GM12878 (cell line): ENCODE data around the gene KRTAP19-3. TPM values are rescaled to one million over a fixed set of nuclear protein-coding genes. Genes with fewer than 3 reads are reported as not detected.

Experiments used
- ATAC-seq: fragments of 200-7000 bp; cut with Tn5 transposase; 3 replicates; pipeline ENCODE4 v1.9.1; 2020; ENCODE audit warnings: mild to moderate bottlenecking, moderate library complexity
- BruUV-seq: library from RNA; stranded (reverse); fragments of 400-500 nt; replicated peaks from 2 replicates; lab custom pipeline; 2021; lab: Mats Ljungman, UMichigan
- CTCF ChIA-PET: fragments of 300-600 bp; sonication (Branson Sonifier 250); formaldehyde crosslinking; extraction: SDS; loops from one replicate; lab custom pipeline; 2021; ENCODE audit warnings: inconsistent platforms; lab: Yijun Ruan, JAX
- POLR2A ChIA-PET: fragments of 350-600 bp; formaldehyde crosslinking; extraction: SDS; loops from one replicate; lab custom pipeline; 2021; ENCODE audit warnings: inconsistent platforms; lab: Charles Lee
- RAD21 ChIA-PET: fragments of 300-600 bp; sonication (Branson Sonifier 250); formaldehyde crosslinking; loops from one replicate; lab custom pipeline; 2023; ENCODE audit warnings: antibody characterized with exemption; ENCODE audit not compliant: unreplicated experiment; lab: Charles Lee
- SMC1A ChIA-PET: fragments of 300-600 bp; sonication (Branson Sonifier 250); formaldehyde crosslinking; loops from one replicate; lab custom pipeline; 2023; ENCODE audit not compliant: unreplicated experiment, uncharacterized antibody; lab: Charles Lee
- DNase-seq: peaks from one replicate; pipeline ENCODE4 v3.0.0-alpha.2; 2011; ENCODE audit warnings: low read depth, low spot score
- FAIRE-seq: peaks from 3 replicates; lab custom pipeline; 2011; peaks lifted over from hg19 to GRCh38; lab: Jason Lieb, UNC
- H2AFZ ChIP-seq: 2 replicates; pipeline ENCODE4 v1.6.0; 2011; ENCODE audit warnings: low read depth, low read length, control low read depth; ENCODE audit not compliant: control insufficient read depth
- H3K27ac ChIP-seq: 2 replicates; pipeline ENCODE4 v1.5.1; 2011; ENCODE audit warnings: control low read depth; ENCODE audit not compliant: control insufficient read depth, insufficient read depth
- H3K27me3 ChIP-seq, 2 experiments: replicated peaks in 1 of 2; 2 replicates each; pipeline versions ENCODE4 v1.6.0 to v1.6.1; 2011; ENCODE audit warnings: low read length in 1 of 2; ENCODE audit not compliant: control insufficient read depth in 2 of 2, insufficient read depth in 2 of 2
- H3K36me3 ChIP-seq, 2 experiments: 2 replicates each; pipeline ENCODE4 v1.5.1; 2011; ENCODE audit warnings: low read length in 1 of 2; ENCODE audit not compliant: control insufficient read depth in 2 of 2, insufficient read depth in 2 of 2
- H3K4me1 ChIP-seq: 2 replicates; pipeline ENCODE4 v1.6.1; 2011; ENCODE audit warnings: mild to moderate bottlenecking, low read length, moderate library complexity, mixed read lengths; ENCODE audit not compliant: control insufficient read depth, insufficient read depth
- H3K4me2 ChIP-seq: 2 replicates; pipeline ENCODE4 v1.6.0; 2011; ENCODE audit warnings: control low read depth; ENCODE audit not compliant: control insufficient read depth, insufficient read depth
- H3K4me3 ChIP-seq: fragments of 200-600 bp; sonication (generic); 2 replicates; pipeline ENCODE4 v1.5.1; 2016
- H3K79me2 ChIP-seq: 2 replicates; pipeline ENCODE4 v1.6.0; 2011; ENCODE audit warnings: low read length; ENCODE audit not compliant: control insufficient read depth, insufficient read depth
- H3K9ac ChIP-seq: 2 replicates; pipeline ENCODE4 v1.8.0; 2011; ENCODE audit warnings: low read length, control low read depth, mixed read lengths; ENCODE audit not compliant: control insufficient read depth, insufficient read depth
- H3K9me3 ChIP-seq: replicated peaks from 3 replicates; pipeline ENCODE4 v1.5.1; 2011; ENCODE audit warnings: mild to moderate bottlenecking, low read length; ENCODE audit not compliant: control insufficient read depth, insufficient read depth
- H4K20me1 ChIP-seq: 2 replicates; pipeline ENCODE4 v1.6.0; 2011; ENCODE audit not compliant: control insufficient read depth, insufficient read depth
- BCL11A ChIP-seq: IDR thresholded peaks from 2 replicates; pipeline ENCODE4 v1.6.1; 2011; ENCODE audit warnings: low read depth, low read length
- BMI1 ChIP-seq: fragments of 450-650 bp; IDR thresholded peaks from 2 replicates; pipeline ENCODE4 v1.6.1; 2016; ENCODE audit warnings: mild to moderate bottlenecking, moderate library complexity, borderline replicate concordance
- CHD4 ChIP-seq: fragments of 200-600 bp; sonication (generic); IDR thresholded peaks from 2 replicates; pipeline ENCODE4 v1.6.1; 2016; ENCODE audit warnings: mild to moderate bottlenecking
- EGR1 ChIP-seq, 2 experiments: IDR thresholded peaks; 1 replicate in 1 of 2; 2 replicates in 1 of 2; pipeline ENCODE4 v1.6.1; 2011 to 2012; ENCODE audit warnings: low read depth in 2 of 2, low read length in 2 of 2, borderline replicate concordance in 1 of 2, mild to moderate bottlenecking in 1 of 2, moderate library complexity in 1 of 2
- FOXK2 ChIP-seq: fragments of 450-650 bp; IDR thresholded peaks from 2 replicates; pipeline ENCODE4 v1.6.1; 2017; ENCODE audit warnings: mild to moderate bottlenecking, moderate library complexity
- KAT2A ChIP-seq: conservative IDR thresholded peaks from 2 replicates; pipeline ENCODE4 v1.6.1; 2011; ENCODE audit warnings: low read depth, low read length; ENCODE audit not compliant: control insufficient read depth
- MAX ChIP-seq: IDR thresholded peaks from 2 replicates; pipeline ENCODE4 v1.6.1; 2012; ENCODE audit warnings: low read depth, low read length, improper control_type of control experiment
- MXI1 ChIP-seq: fragments of 150-350 bp; IDR thresholded peaks from 2 replicates; pipeline ENCODE4 v1.6.1; 2011; ENCODE audit warnings: low read depth, mild to moderate bottlenecking, inconsistent platforms, low read length, improper control_type of control experiment
- NRF1 ChIP-seq: conservative IDR thresholded peaks from 2 replicates; pipeline ENCODE4 v1.6.1; 2011; ENCODE audit warnings: mild to moderate bottlenecking, low read depth, low read length, improper control_type of control experiment
- RELB ChIP-seq: fragments of 450-650 bp; IDR thresholded peaks from 2 replicates; pipeline ENCODE4 v1.6.1; 2017; ENCODE audit warnings: low read depth, mild to moderate bottlenecking, moderate library complexity
- SMAD5 ChIP-seq: IDR thresholded peaks from 2 replicates; pipeline ENCODE4 v1.6.1; 2016; ENCODE audit warnings: antibody characterized with exemption, low read depth
- STAT1 ChIP-seq: fragments of 450-650 bp; conservative IDR thresholded peaks from 2 replicates; pipeline ENCODE4 v1.6.1; 2014; ENCODE audit warnings: antibody characterized with exemption, mild to moderate bottlenecking
- ZNF274 ChIP-seq: IDR thresholded peaks from one replicate; pipeline ENCODE4 v1.8.0; 2011; ENCODE audit not compliant: insufficient read length, insufficient read depth
- WGBS: methylation state at CpG from one replicate; pipeline ENCODE4 v1.1.6; 2016; ENCODE audit warnings: low lambda C conversion rate; ENCODE audit not compliant: insufficient replicate concordance, insufficient coverage; ENCODE audit errors: missing lambda C conversion rate; 5-methylcytosine and 5-hydroxymethylcytosine counted together
- in situ Hi-C: fragments of 300-500 bp; cut with MboI; formaldehyde crosslinking; loops from 9 replicates; pipeline ENCODE4 v1.14.3; 2018; ENCODE audit warnings: mixed read lengths
- intact Hi-C: fragments of 100-400 bp; cut with micrococcal nuclease; formaldehyde crosslinking; loops from one replicate; pipeline ENCODE4 v1.14.2; 2022; ENCODE audit not compliant: unreplicated experiment
- polyA plus RNA-seq, 11 experiments: library from polyadenylated mRNA; depleted of rRNA in 4 of 11; unstranded in 6 of 11; stranded (reverse) in 5 of 11; fragments of >200 nt; fragmentation: Nextera tagmentation in 4 of 11; fragmentation: Illumina TruSeq in 1 of 11; extraction: Ambion mirVana in 4 of 11; extraction: Trizol in 1 of 11; gene quantifications; 1 replicate in 1 of 11; 2 replicates in 10 of 11; pipeline versions ENCODE4 v1.2.1 to v1.2.3, GENCODE V29; 2011 to 2016; ENCODE audit warnings: inconsistent platforms in 2 of 11, missing spikeins in 2 of 11, low read depth in 1 of 11
- total RNA-seq, 4 experiments: library from RNA; depleted of rRNA in 3 of 4; stranded (reverse); fragments of >200 nt in 3 of 4; fragmentation: Illumina TruSeq in 1 of 4; extraction: Trizol in 1 of 4; gene quantifications; 2 replicates each; pipeline versions ENCODE4 v1.2.1 to v1.2.3, GENCODE V29; 2013 to 2021
- TF ChIP-seq, protein P1 (sequence below): fragments of 150-350 bp; IDR thresholded peaks from 2 replicates; pipeline ENCODE4 v1.6.1; 2016; ENCODE audit warnings: low read depth, low read length
- TF ChIP-seq, protein P2 (sequence below): IDR thresholded peaks from 2 replicates; pipeline ENCODE4 v1.6.1; 2012; ENCODE audit warnings: low read length, inconsistent platforms
- TF ChIP-seq, protein P3 (sequence below): fragments of 450-650 bp; formaldehyde crosslinking; IDR thresholded peaks from 2 replicates; pipeline ENCODE4 v1.5.0; 2022; ENCODE audit warnings: mild to moderate bottlenecking, missing genetic modification characterization

Gene KRTAP19-3
- total and polyA plus RNA-seq, 10 of the 15 experiments (the other 5 are each of a cell fraction or from before 2014, with no cell fraction given) = not detected

DNA sequence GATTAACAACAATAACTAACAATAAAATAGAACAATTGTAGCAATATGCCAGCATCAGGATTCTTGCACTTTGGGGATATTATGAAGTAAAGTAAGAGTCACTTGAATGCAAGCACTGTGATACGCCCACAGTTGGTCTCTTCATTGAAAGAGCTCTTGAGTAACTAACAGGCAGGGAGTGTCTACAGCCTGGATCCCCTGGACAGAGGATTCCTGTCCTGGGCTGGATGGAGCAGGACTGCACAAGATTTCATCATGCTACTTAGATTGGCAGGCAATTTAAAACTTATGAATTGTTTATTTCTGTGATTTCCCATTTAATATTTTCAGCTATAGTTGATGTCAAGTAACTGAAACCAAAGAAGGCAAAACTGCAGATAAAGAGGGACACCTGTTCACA is 23.9 kb upstream of the KRTAP19-3 start:
- H3K27ac ChIP-seq = no peak overlapping the region
- H2AFZ ChIP-seq = no peak overlapping the region
- ChIA-PET SMC1A (no interaction called here), POLR2A (no interaction called here), CTCF (no interaction called here), RAD21 (no interaction called here)
- ATAC-seq = no peak
- no peaks in the 10 kb centered on the region for H3K36me3 ChIP-seq
- intact Hi-C loops = no loop called here
- no peaks in the 10 kb centered on the region for H3K4me1 ChIP-seq
- no peaks in the 10 kb centered on the region for H3K27me3 ChIP-seq
- WGBS = 0% methylated on average over 1 of the region's 1 CpG
- no peaks in the 10 kb centered on the region for H4K20me1 ChIP-seq
- no peak overlapping the region for H3K4me3 ChIP-seq
- H3K9ac ChIP-seq = no peak overlapping the region
- in situ Hi-C loops = no loop called here
- H3K79me2 ChIP-seq = no peaks in the 10 kb centered on the region
- DNase-seq = no peak
- BruUV-seq = no TSS peak
- no peak for FAIRE-seq
- H3K9me3 ChIP-seq = no peaks in the 10 kb centered on the region
- no peak overlapping the region for H3K4me2 ChIP-seq
- no peak for TF ChIP-seq MXI1
- TF ChIP-seq KAT2A = no peak
- no peak for TF ChIP-seq NRF1
- TF ChIP-seq BMI1 = no peak
- no peak for TF ChIP-seq ZNF274
- TF ChIP-seq, protein P1, sequence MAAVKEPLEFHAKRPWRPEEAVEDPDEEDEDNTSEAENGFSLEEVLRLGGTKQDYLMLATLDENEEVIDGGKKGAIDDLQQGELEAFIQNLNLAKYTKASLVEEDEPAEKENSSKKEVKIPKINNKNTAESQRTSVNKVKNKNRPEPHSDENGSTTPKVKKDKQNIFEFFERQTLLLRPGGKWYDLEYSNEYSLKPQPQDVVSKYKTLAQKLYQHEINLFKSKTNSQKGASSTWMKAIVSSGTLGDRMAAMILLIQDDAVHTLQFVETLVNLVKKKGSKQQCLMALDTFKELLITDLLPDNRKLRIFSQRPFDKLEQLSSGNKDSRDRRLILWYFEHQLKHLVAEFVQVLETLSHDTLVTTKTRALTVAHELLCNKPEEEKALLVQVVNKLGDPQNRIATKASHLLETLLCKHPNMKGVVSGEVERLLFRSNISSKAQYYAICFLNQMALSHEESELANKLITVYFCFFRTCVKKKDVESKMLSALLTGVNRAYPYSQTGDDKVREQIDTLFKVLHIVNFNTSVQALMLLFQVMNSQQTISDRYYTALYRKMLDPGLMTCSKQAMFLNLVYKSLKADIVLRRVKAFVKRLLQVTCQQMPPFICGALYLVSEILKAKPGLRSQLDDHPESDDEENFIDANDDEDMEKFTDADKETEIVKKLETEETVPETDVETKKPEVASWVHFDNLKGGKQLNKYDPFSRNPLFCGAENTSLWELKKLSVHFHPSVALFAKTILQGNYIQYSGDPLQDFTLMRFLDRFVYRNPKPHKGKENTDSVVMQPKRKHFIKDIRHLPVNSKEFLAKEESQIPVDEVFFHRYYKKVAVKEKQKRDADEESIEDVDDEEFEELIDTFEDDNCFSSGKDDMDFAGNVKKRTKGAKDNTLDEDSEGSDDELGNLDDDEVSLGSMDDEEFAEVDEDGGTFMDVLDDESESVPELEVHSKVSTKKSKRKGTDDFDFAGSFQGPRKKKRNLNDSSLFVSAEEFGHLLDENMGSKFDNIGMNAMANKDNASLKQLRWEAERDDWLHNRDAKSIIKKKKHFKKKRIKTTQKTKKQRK = no peak
- no peak for TF ChIP-seq STAT1
- TF ChIP-seq FOXK2 = no peak
- TF ChIP-seq SMAD5 = no peak
- TF ChIP-seq, protein P2, sequence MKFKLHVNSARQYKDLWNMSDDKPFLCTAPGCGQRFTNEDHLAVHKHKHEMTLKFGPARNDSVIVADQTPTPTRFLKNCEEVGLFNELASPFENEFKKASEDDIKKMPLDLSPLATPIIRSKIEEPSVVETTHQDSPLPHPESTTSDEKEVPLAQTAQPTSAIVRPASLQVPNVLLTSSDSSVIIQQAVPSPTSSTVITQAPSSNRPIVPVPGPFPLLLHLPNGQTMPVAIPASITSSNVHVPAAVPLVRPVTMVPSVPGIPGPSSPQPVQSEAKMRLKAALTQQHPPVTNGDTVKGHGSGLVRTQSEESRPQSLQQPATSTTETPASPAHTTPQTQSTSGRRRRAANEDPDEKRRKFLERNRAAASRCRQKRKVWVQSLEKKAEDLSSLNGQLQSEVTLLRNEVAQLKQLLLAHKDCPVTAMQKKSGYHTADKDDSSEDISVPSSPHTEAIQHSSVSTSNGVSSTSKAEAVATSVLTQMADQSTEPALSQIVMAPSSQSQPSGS = no peak
- TF ChIP-seq CHD4 = no peak
- no peak for TF ChIP-seq MAX
- TF ChIP-seq, protein P3, sequence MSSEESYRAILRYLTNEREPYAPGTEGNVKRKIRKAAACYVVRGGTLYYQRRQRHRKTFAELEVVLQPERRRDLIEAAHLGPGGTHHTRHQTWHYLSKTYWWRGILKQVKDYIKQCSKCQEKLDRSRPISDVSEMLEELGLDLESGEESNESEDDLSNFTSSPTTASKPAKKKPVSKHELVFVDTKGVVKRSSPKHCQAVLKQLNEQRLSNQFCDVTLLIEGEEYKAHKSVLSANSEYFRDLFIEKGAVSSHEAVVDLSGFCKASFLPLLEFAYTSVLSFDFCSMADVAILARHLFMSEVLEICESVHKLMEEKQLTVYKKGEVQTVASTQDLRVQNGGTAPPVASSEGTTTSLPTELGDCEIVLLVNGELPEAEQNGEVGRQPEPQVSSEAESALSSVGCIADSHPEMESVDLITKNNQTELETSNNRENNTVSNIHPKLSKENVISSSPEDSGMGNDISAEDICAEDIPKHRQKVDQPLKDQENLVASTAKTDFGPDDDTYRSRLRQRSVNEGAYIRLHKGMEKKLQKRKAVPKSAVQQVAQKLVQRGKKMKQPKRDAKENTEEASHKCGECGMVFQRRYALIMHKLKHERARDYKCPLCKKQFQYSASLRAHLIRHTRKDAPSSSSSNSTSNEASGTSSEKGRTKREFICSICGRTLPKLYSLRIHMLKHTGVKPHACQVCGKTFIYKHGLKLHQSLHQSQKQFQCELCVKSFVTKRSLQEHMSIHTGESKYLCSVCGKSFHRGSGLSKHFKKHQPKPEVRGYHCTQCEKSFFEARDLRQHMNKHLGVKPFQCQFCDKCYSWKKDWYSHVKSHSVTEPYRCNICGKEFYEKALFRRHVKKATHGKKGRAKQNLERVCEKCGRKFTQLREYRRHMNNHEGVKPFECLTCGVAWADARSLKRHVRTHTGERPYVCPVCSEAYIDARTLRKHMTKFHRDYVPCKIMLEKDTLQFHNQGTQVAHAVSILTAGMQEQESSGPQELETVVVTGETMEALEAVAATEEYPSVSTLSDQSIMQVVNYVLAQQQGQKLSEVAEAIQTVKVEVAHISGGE (CRISPR knock-in tag) = no peak
- no peak for TF ChIP-seq BCL11A
- no peak for TF ChIP-seq RELB
- TF ChIP-seq EGR1 (IDR thresholded peaks at IDR 0.05; ENCODE audit: borderline replicate concordance in 1 of 2, low read depth in 2 of 2, low read length in 2 of 2) = no peak
